ENCODE measurements around the gene TTLL8. TPM values are rescaled to one million over a fixed set of nuclear protein-coding genes. Genes with fewer than 3 reads are reported as not detected.

The TTLL8 gene
- total and polyA plus RNA-seq, 2 donors (not counting 3 experiments of a cell fraction or from before 2014, with no cell fraction given), result not detected

DNA sequence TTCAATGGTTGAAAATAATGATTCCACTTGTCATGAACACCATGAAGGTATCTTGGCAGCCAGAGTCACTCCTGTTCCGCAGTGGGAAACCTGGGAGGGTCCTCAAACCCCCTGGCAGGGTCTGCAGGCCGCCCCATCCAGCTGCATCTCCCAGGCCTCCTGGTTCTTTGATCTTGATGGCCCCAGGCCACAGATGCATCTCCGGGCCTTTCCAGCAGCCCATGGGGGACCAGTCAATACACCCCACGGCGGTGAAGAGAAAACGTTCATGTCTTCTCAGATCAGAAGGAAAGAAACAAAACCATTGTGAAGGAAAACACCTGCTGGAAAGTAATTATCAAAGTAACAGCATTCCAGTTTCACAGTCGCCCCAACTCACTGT is 1.8 kb upstream of the TTLL8 start:
- TF ChIP-seq EZH2 (IDR thresholded peaks at IDR 0.05; ENCODE audit: borderline replicate concordance, low read depth, low read length, severe bottlenecking) (no peak), MYC (IDR thresholded peaks at IDR 0.05; ENCODE audit: low read depth, low read length) (no peak), POLR2A (IDR thresholded peaks at IDR 0.05; ENCODE audit: low read depth, low read length) (no peak), GATA2 (IDR thresholded peaks at IDR 0.05; ENCODE audit: insufficient read depth, insufficient read length, low read depth, low read length) (no peak), POLR2AphosphoS5 (IDR thresholded peaks at IDR 0.05; ENCODE audit: insufficient read depth, low read depth, low read length) (no peak), JUN (IDR thresholded peaks at IDR 0.05; ENCODE audit: borderline replicate concordance, insufficient read depth, insufficient read length, low read depth) (no peak)
- TF ChIP-seq, protein P1, sequence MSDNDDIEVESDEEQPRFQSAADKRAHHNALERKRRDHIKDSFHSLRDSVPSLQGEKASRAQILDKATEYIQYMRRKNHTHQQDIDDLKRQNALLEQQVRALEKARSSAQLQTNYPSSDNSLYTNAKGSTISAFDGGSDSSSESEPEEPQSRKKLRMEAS (IDR thresholded peaks at IDR 0.05; ENCODE audit: insufficient read depth, insufficient read length), result no peak
- BruUV-seq (replicated peaks), result no TSS peak
- Histone ChIP-seq H3K27me3 (ENCODE audit: control insufficient read depth in 2 of 2, insufficient read depth in 2 of 2, low read length in 2 of 2) (peaks cover 10 to 19% of the 10 kb centered on the region in 2 experiments), H3K79me2 (ENCODE audit: control insufficient read depth, insufficient read depth, low read length) (no peaks in the 10 kb centered on the region), H2AFZ (ENCODE audit: low read depth, low read length) (no peak overlapping the region), H4K20me1 (replicated peaks; ENCODE audit: control insufficient read depth, extremely low read depth, insufficient read depth, low read length) (no peaks in the 10 kb centered on the region), H3K27ac (ENCODE audit: insufficient read depth, low read depth, low read length) (no peak overlapping the region), H3K36me3 (ENCODE audit: control insufficient read depth in 2 of 2, extremely low read depth in 1 of 2, insufficient read depth in 2 of 2, low read length in 2 of 2) (no peaks in the 10 kb centered on the region), H3K9me3 (replicated peaks; ENCODE audit: control insufficient read depth, insufficient read depth, low read length) (no peaks in the 10 kb centered on the region), H3K9me1 (replicated peaks; ENCODE audit: control insufficient read depth, extremely low read depth, insufficient read depth, low read length) (no peaks in the 10 kb centered on the region), H3K9ac (replicated peaks; ENCODE audit: extremely low read depth, insufficient read depth, low read length) (no peak overlapping the region), H3K4me3 (replicated peaks in 1 of 3; ENCODE audit: insufficient read depth in 1 of 3, low read depth in 1 of 3, low read length in 3 of 3) (no peak overlapping the region), H3K4me2 (ENCODE audit: insufficient read depth, low read length) (no peak overlapping the region), H3K4me1 (ENCODE audit: control insufficient read depth, extremely low read depth, insufficient read depth, low read length) (no peaks in the 10 kb centered on the region)
- intact Hi-C loops (cut with micrococcal nuclease), result no loop called here
- FAIRE-seq, result no peak
- no peak for DNase-seq (ENCODE audit: low read depth, low spot score)
- dilution Hi-C loops (cut with MboI; ENCODE audit: extremely low pct_ligation_motif_present, low sequenced_read_pairs), result no loop called here
- POLR2A ChIA-PET, result no interaction called here
- CTCF ChIA-PET, result interaction anchor here (0.9 to 2.5 kb wide), 6 partner anchors 9 to 129 kb away, joined by 3 to 9 read pairs (median 4); partner anchors contain the start of gene MLC1
